GM21723 (cell line): ENCODE data around the gene SIM2.

Experiments
- ATAC-seq: cut with Tn5 transposase; IDR thresholded peaks from one replicate; pipeline ENCODE4 v1.9.1; 2021; ENCODE audit warnings: mild to moderate bottlenecking, moderate library complexity; ENCODE audit not compliant: unreplicated experiment

The SIM2 gene

DNA sequence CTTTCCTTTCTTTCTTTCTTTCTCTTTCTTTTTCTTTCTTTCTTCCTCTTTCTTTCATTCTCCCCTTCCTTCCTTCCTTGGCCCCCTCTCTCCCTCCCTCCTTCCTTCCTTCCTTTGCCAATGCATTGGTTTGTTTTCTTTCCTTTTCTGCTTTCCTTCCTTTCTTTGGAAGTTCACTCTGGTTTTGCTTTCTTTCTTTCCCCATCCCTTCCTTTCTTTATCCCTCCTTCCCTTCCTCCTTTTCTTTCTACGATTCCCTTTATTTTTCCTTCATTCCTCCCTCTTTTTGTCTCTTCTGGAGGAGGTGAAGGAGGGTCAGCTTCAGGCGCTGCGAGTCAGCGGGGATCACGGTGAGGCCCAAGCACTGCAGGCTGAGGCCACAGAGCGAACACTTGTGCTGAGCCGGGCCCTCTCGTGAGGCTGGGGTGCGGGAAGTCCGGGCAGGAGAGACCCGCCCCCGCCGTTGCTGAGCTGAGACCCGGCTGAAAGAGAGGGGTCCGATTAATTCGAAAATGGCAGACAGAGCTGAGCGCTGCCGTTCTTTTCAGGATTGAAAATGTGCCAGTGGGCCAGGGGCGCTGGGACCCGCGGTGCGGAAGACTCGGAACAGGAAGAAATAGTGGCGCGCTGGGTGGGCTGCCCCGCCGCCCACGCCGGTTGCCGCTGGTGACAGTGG lies 1.5 kb downstream of the SIM2 start:
- ATAC-seq = no peak

- no peak for ATAC-seq
Observed at GRCh38 chr21:36700971-36701755, 2.2 kb downstream of the SIM2 start.

DNA sequence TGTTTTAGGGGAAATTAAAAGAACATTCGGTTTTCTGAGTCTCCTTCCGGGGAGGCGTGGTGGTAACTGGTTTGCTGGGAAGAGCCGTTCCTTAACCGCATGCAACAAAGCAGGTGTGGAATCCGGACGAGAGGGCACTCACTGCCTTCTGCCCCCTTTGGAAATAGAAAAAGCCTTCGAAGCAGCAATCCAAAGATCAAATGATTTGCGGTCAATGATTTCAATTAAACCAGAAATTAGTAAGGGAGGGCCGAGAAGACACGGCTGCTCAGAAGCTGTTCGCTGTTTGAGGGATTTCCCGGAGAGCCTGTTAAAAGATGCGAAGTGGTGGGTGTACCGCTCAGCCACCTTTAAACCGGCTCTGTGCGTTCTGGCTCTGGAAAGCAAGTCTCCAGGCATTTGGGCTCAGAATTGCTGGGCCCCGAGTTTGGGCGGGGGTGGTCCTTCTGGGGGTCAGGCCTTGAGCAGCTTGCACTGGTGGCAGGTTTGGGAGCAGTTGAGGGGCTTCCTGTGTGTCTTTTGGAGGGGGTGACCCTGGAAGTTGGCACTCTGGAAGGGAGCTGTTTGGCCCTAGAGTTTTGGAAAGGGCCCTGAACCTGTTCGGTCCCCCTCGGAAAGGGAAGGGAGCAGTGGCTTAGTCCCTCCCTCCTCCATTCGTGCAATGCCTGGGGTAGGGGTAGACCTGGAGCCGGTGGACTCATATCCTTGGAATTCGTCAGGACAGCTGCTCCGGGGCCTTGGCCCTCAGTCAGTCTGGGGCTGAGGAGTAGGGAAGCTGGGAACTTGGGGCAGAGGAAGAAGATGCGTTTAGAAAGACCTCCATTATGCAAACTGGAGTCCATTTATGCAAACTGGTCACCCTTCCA lies 3.1 kb downstream of the SIM2 start:
- no peak for ATAC-seq

GRCh38 chr21:36702622-36702968 lies 3.7 kb downstream of the SIM2 start:
- no peak for ATAC-seq

DNA sequence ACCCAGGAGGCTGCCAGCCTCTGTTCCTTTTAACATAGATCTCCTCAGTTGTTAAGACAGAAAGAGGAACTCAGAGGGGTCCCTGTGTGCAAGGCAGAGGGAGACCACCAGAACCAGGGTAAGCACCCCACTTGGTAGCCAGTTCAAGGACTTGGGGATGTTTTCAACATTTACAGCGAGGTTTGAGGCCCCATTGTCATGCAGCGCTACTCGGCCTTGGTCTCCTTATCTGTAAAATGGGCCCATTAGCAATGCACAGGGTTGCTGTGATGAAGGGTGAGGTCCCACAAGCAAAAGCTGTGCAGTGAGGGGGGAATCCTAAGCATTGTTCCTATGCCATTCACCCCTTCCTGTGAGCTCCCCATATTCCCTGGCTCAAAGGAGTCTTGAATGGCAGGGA lies 4.2 kb downstream of the SIM2 start:
- no peak for ATAC-seq

DNA sequence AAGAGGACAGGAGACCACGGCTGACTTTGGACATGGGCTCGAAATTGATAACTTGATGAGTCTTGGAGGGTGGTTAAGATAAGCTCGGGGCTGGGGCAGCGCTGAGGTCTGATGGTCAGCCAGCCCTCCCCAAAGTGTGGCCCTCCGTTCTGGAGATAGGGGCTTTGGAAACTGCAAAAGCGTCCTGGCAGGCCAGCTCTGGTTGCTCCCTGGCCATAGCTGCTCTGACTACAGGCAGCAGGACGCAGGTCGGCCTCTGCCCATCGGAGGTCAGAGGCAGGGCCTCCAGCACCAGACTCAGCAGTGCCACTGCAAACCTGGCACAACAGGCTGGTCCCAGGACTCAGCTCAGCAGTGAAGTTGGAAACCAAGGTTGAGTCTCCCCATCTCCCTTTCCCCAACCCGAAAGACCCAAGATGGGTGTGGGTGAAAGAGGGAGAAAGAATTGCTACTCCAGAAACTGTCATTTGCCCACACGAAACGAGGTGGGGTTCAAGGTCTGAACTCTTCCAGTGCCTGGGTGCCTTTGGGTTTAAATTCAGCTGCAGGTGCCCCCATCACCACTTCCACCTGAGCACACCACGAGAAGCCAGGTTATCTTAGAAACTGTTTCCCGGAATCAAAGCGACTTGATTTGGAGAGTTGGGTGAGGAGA lies 4.8 kb downstream of the SIM2 start:
- ATAC-seq = no peak

GRCh38 chr21:36704281-36704957 lies 5.5 kb downstream of the SIM2 start:
- no peak for ATAC-seq

DNA sequence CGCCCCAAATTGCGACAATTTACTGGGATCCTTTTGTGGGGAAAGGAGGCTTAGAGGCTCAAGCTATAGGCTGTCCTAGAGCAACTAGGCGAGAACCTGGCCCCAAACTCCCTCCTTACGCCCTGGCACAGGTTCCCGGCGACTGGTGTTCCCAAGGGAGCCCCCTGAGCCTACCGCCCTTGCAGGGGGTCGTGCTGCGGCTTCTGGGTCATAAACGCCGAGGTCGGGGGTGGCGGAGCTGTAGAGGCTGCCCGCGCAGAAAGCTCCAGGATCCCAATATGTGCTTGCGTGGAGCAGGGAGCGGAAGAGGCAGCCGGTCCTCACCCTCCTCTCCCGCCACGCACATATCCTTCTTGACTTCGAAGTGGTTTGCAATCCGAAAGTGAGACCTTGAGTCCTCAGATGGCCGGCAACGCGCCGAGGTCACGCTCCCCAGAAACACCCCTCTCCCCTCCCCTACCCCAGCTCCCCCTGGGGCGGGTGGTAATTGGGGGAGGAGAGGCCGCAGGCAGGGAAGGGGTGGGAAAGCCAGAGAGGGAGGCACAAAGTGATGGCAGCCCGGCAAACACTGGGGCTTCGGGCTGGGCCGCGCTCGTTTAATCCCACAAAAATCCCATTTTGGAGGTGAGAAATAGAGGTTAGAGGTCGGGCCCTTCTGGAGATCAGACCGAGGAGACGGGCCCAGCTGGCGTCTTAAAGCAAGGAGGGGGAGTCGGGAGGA lies 6.2 kb downstream of the SIM2 start:
- no peak for ATAC-seq

DNA sequence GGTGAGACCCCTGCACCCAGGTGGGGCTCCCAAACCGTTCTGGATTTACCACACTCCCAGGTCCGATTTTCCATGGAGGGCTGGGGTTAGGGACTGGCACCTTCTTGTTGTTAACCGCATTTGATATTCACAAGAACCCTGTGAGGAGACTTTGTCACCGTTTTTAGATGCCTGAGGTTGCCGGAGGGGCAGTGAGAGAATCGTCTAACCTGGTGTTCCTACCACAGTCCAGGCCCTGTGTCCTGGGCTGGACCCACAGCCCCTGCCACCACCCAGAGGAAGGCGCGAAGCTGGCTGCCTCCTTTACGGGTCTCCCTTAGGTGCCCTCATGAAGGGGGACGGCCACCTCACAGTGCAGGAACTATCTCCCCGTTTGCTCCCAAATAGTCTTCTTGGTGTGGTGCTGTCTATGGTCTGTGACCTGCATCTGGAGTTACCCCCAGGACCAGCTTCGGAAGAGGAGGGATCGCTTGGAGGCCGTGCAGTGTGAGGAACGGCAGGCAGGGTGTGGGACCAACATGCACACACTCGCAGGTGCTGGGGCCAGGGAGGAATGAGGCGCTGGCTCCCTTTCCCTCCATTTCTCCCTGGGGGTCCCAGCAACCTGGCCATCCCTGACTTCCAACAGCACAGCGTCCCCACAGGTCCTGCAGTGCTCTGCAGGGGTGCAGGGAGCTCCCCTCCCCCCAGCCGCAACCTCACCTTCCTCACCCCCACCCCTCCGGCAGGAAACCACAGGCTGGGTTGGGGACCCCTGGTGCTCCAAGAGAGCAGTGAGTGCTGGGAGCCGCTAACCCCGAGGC lies 7.0 kb downstream of the SIM2 start:
- no peak for ATAC-seq

GRCh38 chr21:36706482-36706852 lies 7.6 kb downstream of the SIM2 start:
- no peak for ATAC-seq

DNA sequence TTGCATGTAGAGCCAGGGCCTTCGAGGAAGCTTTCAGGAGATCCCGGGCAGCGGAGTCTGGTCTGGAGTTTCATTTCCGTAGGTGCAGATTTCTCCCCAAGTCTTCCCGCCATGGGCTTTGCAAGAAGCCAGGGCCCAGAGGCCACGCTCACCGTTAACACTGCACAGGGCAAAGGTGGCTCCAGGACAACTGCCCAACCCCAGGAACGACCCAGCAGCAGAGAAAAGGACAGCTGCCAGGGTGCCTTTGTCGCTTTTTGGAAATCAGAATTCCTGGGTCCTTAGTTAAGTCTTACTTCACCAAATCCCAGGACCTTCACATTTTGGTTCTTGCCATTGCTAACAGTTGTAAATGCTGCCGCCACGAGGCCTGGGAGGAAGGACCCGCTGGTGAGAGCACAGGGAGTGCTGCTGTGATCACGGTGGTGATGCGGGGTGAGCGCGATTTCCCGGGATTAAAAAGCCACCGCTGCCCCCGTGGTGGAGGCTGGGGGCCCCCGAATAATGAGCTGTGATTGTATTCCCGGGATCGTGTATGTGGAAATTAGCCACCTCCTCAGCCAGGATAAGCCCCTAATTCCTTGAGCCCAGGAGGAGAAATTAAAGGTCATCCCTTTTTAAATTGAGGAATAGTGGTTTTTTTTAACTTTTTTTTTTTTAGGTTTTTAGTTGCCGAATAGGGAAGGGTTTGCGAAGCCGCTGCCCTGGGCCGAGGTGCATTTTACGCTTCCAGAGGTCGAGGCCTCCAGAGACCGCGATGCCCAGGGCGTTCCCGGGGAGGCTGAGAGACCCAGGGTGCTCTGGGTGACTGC lies 8.2 kb downstream of the SIM2 start:
- ATAC-seq = no peak

- no peak for ATAC-seq
Observed at GRCh38 chr21:36707763-36708285, 8.9 kb downstream of the SIM2 start.

GRCh38 chr21:36708286-36709029 lies 9.5 kb downstream of the SIM2 start:
- no peak for ATAC-seq

DNA sequence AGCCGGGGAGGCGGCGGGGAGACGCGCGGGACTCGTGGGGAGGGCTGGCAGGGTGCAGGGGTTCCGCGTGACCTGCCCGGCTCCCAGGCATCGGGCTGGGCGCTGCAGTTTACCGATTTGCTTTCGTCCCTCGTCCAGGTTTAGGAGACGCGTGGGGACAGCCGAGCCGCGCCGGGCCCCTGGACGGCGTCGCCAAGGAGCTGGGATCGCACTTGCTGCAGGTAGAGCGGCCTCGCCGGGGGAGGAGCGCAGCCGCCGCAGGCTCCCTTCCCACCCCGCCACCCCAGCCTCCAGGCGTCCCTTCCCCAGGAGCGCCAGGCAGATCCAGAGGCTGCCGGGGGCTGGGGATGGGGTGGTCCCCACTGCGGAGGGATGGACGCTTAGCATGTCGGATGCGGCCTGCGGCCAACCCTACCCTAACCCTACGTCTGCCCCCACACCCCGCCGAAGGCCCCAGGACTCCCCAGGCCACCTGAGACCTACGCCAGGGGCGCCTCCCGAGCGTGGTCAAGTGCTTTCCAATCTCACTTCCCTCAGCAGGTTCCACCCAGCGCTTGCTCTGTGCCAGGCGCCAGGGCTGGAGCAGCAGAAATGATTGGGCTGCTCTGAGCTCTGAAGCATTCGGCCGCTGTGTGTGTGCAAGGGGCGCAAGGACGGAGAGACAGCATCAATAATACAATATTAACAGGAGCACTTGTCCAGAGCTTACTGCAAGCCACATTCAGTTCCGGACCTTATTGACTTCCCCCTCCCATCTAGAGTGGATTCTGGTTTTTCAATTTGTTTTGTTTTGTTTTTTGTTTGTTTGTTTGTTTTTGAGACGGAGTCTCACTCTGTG lies 10.3 kb downstream of the SIM2 start:
- ATAC-seq = no peak

GRCh38 chr21:36709868-36710728 lies 11.2 kb downstream of the SIM2 start:
- ATAC-seq = no peak

GRCh38 chr21:36710729-36711048 lies 11.8 kb downstream of the SIM2 start:
- ATAC-seq = no peak
